Measurements from ENCODE around the gene AHRR. TPM values are rescaled to one million over a fixed set of nuclear protein-coding genes. Genes with fewer than 3 reads are reported as not detected.
A peak's percentile ranks its signal among the peaks of the same experiment; 100 is the strongest.
"Not testable (repeated sequence)": the region's sequence is repeated elsewhere in the genome, so short reads cannot be mapped to it uniquely, and the experiment has no call there.

The AHRR gene
- total RNA-seq, 4 donors from 2014 or later, result 0.26 to 9.1 (median 6.6) TPM; not detected in 1

DNA sequence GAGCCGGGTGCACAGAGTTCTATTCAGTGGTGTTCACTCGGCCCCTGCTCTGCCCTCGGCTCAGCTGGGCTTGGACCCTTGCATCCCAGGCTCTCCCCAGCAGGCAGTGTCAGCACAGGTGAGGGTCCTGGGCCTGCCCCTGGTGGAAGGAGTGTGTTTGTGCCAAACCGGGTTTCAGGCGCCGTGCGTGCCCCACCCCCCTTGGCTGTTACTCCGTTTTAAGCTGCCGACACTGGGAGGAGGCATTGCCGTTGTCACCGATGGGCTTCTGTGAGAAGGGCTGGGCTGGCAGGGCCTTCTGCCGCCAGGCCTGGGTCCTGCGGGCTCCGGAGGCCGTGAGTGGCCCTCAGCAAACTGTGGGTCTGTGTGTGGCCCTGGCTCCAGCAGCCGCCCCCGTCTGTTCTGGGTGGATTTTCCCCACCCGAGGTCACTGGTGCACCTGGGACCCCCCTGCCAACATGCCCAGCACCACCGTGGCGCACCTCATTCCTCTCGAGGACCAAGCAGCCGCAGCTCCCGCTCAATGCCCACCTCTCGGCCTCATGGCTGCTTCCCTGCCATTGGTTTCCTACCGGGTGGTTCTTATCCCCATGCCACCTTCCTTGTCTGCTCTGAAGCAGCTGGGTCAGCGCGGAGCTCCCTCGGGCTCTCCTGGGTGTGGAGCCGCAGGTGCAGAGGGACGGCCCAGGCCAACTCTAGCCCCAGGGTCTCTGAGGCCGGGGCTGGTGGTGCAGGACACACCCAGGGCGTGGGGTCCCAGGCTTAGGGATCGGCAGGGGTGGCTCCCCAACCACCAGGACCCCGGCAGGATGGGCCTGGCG, 77.2 kb downstream of the AHRR start:
- Histone ChIP-seq H3K9me3 (no peaks in the 10 kb centered on the region), H3K4me3 (no peak overlapping the region), H3K4me1 (no peaks in the 10 kb centered on the region), H3K36me3 (no peaks in the 10 kb centered on the region), H3K27ac (no peak overlapping the region), H3K27me3 (no peaks in the 10 kb centered on the region)
- no peak for DNase-seq
- TF ChIP-seq, protein P1, sequence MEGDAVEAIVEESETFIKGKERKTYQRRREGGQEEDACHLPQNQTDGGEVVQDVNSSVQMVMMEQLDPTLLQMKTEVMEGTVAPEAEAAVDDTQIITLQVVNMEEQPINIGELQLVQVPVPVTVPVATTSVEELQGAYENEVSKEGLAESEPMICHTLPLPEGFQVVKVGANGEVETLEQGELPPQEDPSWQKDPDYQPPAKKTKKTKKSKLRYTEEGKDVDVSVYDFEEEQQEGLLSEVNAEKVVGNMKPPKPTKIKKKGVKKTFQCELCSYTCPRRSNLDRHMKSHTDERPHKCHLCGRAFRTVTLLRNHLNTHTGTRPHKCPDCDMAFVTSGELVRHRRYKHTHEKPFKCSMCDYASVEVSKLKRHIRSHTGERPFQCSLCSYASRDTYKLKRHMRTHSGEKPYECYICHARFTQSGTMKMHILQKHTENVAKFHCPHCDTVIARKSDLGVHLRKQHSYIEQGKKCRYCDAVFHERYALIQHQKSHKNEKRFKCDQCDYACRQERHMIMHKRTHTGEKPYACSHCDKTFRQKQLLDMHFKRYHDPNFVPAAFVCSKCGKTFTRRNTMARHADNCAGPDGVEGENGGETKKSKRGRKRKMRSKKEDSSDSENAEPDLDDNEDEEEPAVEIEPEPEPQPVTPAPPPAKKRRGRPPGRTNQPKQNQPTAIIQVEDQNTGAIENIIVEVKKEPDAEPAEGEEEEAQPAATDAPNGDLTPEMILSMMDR (IDR thresholded peaks at IDR 0.05), result no peak
- no peak for TF ChIP-seq POLR2A (IDR thresholded peaks at IDR 0.05)
- intact Hi-C loops (cut with DNase I; ENCODE audit: low total_unique reads), result no loop called here

DNA sequence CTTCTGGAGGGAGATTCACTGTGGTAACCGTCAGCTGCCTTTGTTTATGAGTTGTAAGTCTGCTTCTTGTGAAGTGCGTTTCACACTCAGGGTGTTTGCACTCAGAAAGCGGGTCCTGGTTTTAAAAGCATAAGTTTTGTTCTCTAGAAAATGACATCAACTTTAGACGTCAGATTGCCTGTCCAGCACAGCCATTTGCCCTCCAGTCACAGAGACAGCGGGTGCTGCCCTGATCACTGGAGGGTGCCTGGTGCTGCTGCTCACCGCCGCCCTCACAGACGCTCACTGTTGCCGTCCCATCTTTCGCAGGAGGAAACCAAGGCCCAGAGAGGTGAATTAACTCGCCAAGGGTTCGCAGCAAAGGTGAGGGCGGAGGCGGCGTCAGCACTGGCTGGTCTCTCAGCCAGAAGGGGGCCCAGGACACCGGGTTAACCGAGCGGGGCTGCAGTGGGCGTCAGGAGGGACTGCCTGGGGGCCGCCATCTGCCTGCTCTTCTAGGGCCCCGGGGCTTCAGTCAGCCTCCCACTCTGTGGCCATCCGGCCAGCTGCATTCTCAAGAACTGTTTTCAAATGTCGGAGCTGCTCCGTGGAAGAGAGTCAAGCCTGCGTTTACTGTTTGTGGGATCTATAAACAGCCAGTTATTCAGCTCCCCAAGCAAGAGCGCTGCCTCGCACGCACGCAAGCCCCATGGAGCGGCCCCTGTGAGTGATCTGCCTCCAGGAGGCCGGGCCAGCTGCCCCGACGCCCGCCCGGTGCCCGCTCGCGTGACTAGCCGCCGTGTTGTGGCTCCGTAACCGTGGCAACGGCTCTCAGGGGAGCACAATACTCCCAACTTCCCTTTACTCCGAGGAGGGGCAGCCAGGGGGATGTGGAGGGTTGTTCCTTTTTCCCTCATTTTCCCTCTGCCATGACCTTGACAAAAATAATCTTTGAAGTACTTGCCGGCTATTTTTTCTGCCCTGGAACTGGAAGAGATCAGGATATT, 78.1 kb downstream of the AHRR start:
- DNase-seq, result peak; percentile 65 to 79
- intact Hi-C loops (cut with DNase I; ENCODE audit: low total_unique reads), result no loop called here
- no peaks in the 10 kb centered on the region for H3K4me1 ChIP-seq
- peak overlapping the region in 1 of 2 donors; percentile 73 for H3K27ac ChIP-seq
- TF ChIP-seq, protein P1 (IDR thresholded peaks at IDR 0.05), result no peak
- no peak for TF ChIP-seq POLR2A (IDR thresholded peaks at IDR 0.05)
- H3K4me3 ChIP-seq, result peak overlapping the region in 1 of 2 donors; percentile 8
- H3K36me3 ChIP-seq, result no peaks in the 10 kb centered on the region
- no peaks in the 10 kb centered on the region for H3K27me3 ChIP-seq
- no peaks in the 10 kb centered on the region for H3K9me3 ChIP-seq

DNA sequence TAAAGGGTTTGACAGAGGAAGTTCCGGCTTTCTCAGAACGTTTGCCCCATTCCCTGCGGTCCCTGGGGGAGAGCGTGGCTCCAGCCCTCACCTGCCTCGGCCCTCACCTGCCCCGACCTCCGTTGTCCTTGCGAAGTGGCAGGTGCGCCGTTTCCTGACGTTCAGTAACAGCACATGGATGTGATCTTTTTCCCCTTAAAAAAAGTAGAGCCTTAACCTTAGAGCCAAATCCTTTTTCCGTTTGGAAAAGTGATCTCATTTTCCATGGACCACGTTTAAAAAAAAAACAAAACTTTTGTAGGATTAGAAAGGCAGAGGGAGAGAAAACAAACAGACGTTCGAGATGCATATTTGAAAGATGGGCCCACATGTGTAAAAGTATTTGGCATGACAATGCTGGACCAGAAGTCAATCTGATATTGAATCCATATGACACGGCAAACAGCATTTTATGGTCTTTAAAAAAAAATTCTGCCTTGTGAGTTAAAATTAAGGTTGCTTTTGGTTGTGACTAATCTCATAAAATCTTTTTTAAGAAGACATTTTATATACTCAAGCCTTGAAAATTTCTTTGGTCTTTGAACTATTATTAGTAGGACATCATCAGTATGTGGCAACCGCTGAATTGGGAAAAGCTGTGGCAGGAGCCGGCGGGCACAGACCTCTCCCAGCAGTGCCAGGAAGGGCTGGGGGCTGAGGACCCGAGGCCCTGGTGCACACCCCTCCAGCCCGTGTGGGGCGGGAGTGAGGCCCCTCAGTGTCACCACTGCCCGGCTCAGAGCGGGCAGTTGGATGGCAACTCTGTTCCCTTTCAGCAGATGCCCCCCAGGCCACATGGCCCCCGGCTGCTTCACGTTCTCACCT, 79.0 kb downstream of the AHRR start:
- TF ChIP-seq, protein P1 (IDR thresholded peaks at IDR 0.05), result no peak
- no peak for TF ChIP-seq POLR2A (IDR thresholded peaks at IDR 0.05)
- Histone ChIP-seq H3K9me3 (no peaks in the 10 kb centered on the region), H3K4me1 (no peaks in the 10 kb centered on the region), H3K27ac (peak overlapping the region in 1 of 2 donors; percentile 73), H3K27me3 (no peaks in the 10 kb centered on the region), H3K36me3 (no peaks in the 10 kb centered on the region), H3K4me3 (peak overlapping the region in 1 of 2 donors; percentile 8)
- no peak for DNase-seq
- intact Hi-C loops (cut with DNase I; ENCODE audit: low total_unique reads), result no loop called here

DNA sequence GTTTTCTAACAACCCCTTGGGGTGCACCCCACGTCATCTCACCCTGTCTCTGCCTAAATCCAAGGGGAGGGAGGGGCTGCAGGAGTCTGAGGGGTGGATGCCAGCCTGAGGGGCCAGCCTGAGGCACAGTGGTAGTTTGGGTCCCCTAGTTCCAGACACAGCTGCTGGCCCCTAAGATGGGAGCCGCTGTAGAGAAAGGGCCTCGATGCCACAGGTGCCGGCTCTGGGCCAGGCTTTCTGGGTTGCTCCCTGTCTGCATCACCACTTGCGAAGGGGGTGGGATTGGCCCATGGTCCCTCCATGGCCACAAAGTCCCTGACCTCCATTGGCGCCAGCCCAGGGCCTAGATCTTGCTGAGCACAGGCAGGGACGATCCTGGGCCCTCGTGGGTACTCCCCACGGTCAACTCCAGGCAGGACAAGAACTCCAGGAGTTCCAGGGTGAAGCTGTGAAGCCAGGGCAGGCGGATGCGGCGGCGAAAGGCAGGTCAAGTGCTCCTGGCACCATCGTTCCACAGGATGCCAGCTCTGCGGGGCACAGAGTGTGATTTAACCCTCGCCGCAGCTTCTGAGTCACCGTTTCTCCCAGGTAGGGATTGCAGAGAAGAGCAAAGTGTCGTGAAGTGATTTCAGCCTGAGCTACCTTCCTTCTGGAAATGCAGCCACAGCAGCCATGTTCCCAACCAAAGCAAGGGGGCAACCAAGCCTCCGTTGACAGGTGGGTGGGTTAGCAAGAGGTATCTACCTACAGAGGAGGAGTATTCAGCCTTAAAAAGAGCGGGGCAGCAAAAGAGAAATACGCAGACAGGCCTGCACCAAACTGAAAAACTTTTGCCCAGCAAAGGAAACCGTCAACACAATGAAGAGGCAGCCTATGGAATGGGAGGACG, 79.9 kb downstream of the AHRR start:
- no peaks in the 10 kb centered on the region for H3K4me1 ChIP-seq
- H3K4me3 ChIP-seq, result no peak overlapping the region
- no peaks in the 10 kb centered on the region for H3K27me3 ChIP-seq
- H3K27ac ChIP-seq, result peak overlapping the region in 1 of 2 donors; percentile 73
- DNase-seq, result no peak
- no peaks in the 10 kb centered on the region for H3K9me3 ChIP-seq
- no peak for TF ChIP-seq POLR2A (IDR thresholded peaks at IDR 0.05)
- TF ChIP-seq, protein P1 (IDR thresholded peaks at IDR 0.05), result no peak
- intact Hi-C loops (cut with DNase I; ENCODE audit: low total_unique reads), result no loop called here
- no peaks in the 10 kb centered on the region for H3K36me3 ChIP-seq

DNA sequence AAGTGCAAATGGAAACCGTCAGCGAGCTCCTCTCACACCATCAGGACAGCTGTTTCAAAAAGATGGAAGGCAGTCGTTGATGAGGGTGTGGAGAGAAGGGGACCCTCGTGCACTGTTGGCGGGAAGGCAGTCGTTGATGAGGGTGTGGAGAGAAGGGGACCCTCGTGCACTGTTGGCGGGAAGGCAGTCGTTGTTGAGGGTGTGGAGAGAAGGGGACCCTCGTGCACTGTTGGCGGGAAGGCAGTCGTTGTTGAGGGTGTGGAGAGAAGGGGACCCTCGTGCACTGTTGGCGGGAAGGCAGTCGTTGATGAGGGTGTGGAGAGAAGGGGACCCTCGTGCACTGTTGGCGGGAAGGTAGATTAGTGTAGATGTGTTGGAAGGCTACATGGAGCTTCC, 80.7 kb downstream of the AHRR start:
- H3K27me3 ChIP-seq; intact Hi-C loops (cut with DNase I; ENCODE audit: low total_unique reads); H3K36me3 ChIP-seq; DNase-seq; H3K27ac ChIP-seq; H3K4me1 ChIP-seq; H3K4me3 ChIP-seq; H3K9me3 ChIP-seq: not testable (repeated sequence)
